BE2C (cell line): Measurements from ENCODE around the gene EEF1E1.

Experiments
- DNase-seq: peaks from one replicate; pipeline ENCODE4 v3.0.0-alpha.2; 2020
- H3K27me3 ChIP-seq: fragments of 250-450 bp; sonication (Bioruptor Pico); 2 replicates; pipeline ENCODE4 v1.5.1; 2020; ENCODE audit warnings: mild to moderate bottlenecking
- H3K36me3 ChIP-seq: fragments of 250-450 bp; sonication (Bioruptor Pico); 2 replicates; pipeline ENCODE4 v1.5.1; 2020; ENCODE audit warnings: mild to moderate bottlenecking
- H3K4me1 ChIP-seq: fragments of 250-450 bp; sonication (Bioruptor Pico); 2 replicates; pipeline ENCODE4 v1.5.1; 2020
- H3K4me3 ChIP-seq: 2 replicates; pipeline ENCODE4 v1.5.1; 2011; ENCODE audit warnings: low read depth, low read length
- H3K9me3 ChIP-seq: fragments of 250-450 bp; sonication (Bioruptor Pico); 2 replicates; pipeline ENCODE4 v1.5.1; 2020
- TF ChIP-seq, protein P1 (sequence below): IDR thresholded peaks from 2 replicates; pipeline ENCODE4 v1.5.1; 2012; ENCODE audit warnings: mild to moderate bottlenecking, low read depth, low read length

EEF1E1 gene

DNA sequence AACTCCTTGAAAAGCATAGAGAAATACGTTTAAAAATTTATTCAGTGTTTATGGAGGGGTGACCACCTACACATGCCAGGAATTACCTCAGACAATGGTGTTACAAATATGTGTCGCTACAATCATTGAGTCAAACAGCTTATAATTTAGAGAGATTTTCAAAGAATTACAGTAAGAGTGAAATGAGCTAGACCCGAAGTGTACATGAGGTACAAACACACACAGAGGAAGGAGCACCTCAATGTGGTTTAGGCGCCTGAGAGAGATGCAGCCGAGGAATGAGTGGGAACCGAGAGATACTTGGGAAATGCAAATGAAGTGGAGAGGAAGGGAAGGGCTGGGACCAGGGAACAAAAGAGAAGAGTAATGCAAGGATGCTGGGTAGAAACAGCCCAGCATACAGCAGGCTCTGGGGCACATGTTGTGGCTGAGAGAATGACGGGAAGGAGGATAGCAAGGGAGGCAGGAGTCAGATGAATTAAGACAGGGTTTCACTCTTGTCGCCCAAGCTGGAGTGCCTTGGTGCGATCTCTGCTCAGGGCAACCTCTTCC, 15.5 kb downstream of the EEF1E1 start:
- H3K27me3 ChIP-seq = no peaks in the 10 kb centered on the region
- H3K9me3 ChIP-seq = no peaks in the 10 kb centered on the region; the same call in 1 of the 2 replicates
- H3K4me3 ChIP-seq = no peak overlapping the region
- DNase-seq = no peak
- TF ChIP-seq, protein P1, sequence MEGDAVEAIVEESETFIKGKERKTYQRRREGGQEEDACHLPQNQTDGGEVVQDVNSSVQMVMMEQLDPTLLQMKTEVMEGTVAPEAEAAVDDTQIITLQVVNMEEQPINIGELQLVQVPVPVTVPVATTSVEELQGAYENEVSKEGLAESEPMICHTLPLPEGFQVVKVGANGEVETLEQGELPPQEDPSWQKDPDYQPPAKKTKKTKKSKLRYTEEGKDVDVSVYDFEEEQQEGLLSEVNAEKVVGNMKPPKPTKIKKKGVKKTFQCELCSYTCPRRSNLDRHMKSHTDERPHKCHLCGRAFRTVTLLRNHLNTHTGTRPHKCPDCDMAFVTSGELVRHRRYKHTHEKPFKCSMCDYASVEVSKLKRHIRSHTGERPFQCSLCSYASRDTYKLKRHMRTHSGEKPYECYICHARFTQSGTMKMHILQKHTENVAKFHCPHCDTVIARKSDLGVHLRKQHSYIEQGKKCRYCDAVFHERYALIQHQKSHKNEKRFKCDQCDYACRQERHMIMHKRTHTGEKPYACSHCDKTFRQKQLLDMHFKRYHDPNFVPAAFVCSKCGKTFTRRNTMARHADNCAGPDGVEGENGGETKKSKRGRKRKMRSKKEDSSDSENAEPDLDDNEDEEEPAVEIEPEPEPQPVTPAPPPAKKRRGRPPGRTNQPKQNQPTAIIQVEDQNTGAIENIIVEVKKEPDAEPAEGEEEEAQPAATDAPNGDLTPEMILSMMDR = no peak
- H3K4me1 ChIP-seq = no peaks in the 10 kb centered on the region; the same call in 1 of the 2 replicates
- H3K36me3 ChIP-seq = peaks cover 75% of the 10 kb centered on the region

DNA sequence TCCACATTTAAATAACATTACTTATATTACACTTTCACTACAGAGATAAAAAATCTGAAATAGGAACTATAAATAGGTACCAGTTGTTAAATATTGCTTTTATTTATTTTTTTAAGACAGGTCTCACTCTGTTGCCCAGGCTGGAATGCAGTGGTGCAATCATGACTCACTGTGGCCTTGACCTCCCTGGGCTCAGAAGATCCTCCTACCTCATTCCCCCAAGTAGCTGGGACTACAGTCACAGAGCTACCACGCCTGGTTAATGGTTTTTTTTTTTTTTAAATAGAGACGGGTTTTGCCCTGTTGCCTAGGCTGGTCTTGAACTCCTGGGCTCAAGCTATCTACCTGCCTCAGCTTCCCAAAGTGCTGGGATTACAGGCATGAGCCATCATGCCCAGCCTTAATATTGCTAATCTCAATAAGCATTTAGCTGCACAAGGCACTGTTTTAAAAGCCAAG, 17.3 kb downstream of the EEF1E1 start:
- H3K36me3 ChIP-seq = peaks cover 60% of the 10 kb centered on the region
- H3K4me1 ChIP-seq = no peaks in the 10 kb centered on the region; the same call in 1 of the 2 replicates
- H3K9me3 ChIP-seq = no peaks in the 10 kb centered on the region
- H3K27me3 ChIP-seq = no peaks in the 10 kb centered on the region
- TF ChIP-seq, protein P1 = no peak
- no peak overlapping the region for H3K4me3 ChIP-seq
- DNase-seq = no peak

DNA sequence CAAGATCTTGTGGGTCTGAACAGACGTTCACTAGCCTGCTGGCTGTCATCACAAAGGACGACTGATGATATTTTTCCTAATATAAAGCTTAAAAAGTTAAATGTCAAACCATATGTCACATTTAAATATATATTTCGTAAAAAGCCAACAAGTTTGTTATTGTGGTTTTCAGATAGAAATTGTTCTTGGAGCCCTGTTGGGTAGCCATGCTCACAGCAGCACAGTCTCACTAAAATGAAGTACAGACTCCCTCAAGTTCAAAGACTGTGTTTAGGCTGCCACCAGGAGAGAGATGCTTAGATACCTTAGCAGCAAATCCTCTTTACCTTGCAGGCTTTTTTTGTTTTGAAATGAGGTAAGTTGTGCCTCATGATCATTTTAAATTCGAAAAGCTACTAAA, 17.8 kb downstream of the EEF1E1 start:
- TF ChIP-seq, protein P1 = no peak
- no peak overlapping the region for H3K4me3 ChIP-seq
- no peaks in the 10 kb centered on the region; the same call in 1 of the 2 replicates for H3K4me1 ChIP-seq

DNA sequence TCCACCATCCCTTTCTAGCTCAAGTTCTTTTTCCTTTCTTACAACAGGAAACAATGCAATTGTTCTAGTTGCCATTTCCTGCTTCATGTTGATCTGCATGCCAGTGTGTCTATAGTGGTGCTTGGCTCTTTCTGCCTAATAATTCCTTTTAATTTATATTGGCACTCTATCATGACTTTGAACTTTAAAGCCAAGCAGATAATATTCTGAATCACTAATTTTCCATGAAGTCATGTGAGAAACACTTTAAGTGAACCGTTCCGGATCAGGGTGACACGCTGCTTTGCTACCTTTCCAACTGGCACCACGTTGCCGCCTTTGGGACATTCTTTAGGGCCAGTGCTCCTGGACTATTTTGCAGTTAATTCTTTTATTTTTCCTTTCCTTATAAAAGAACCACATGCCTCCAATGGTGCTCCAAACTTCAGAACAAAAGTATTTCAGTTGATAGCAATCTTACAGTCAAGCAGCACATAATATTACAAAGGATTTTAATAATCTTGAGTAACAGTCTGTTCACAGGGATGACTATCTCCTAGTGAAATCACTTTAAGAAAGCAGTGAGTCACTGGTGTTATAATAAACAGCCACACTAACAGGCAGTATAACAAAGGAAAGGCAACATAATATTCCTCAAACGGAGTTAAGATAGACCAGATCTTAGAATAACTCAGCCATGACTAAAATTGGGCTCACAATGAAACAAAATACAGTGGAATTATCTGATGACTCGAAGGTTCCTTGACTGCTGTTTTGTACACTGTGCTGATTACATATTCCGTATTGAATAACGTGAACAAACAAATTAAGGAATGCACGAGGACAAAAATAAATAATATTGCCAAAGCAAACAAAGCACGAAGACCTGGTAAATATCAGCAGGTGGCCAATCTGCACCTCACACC, 19.1 kb downstream of the EEF1E1 start:
- peaks cover 44% of the 10 kb centered on the region for H3K36me3 ChIP-seq
- H3K9me3 ChIP-seq = no peaks in the 10 kb centered on the region
- no peaks in the 10 kb centered on the region for H3K27me3 ChIP-seq
- no peaks in the 10 kb centered on the region; the same call in 1 of the 2 replicates for H3K4me1 ChIP-seq
- TF ChIP-seq, protein P1 = no peak
- DNase-seq = no peak
- H3K4me3 ChIP-seq = no peak overlapping the region

More for the DNA sequence above, 17.8 kb downstream of the EEF1E1 start:
- Histone ChIP-seq H3K9me3 (no peaks in the 10 kb centered on the region), H3K27me3 (no peaks in the 10 kb centered on the region), H3K36me3 (peaks cover 55% of the 10 kb centered on the region)
- no peak for DNase-seq

DNA sequence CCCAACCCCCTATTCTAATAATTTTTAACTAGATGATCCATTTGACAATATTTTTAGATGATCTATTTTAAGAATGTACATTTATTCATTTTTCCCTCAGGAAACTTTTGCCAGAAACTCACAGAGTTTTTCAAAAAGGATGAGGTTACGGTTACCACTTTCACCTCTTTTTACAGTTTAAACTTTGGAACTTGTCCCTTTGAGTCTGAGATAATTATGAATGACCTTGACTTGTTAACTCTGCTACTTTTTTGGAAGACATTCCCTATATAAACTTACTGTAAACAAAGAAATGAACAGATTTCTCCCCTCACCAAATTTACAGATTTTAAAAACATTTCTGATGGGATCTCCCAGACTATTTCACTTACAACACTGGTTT, 19.8 kb downstream of the EEF1E1 start:
- no peaks in the 10 kb centered on the region for H3K9me3 ChIP-seq
- H3K27me3 ChIP-seq = no peaks in the 10 kb centered on the region
- DNase-seq = no peak
- H3K36me3 ChIP-seq = peaks cover 40% of the 10 kb centered on the region
- TF ChIP-seq, protein P1 = no peak
- H3K4me3 ChIP-seq = no peak overlapping the region
- H3K4me1 ChIP-seq = no peaks in the 10 kb centered on the region; the same call in 1 of the 2 replicates
